ENCODE results near the gene HFM1. TPM values are rescaled to one million over a fixed set of nuclear protein-coding genes. Genes with fewer than 3 reads are reported as not detected.

The HFM1 gene
- total and polyA plus RNA-seq, 10 of the 15 experiments (the other 5 are each of a cell fraction or from before 2014, with no cell fraction given), result not detected

GRCh38 chr1:91281782-91282181 is 122.9 kb downstream of the HFM1 start:
- Histone ChIP-seq H4K20me1 (ENCODE audit: control insufficient read depth, insufficient read depth) (no peaks in the 10 kb centered on the region), H2AFZ (ENCODE audit: control insufficient read depth, low read depth, low read length) (no peak overlapping the region), H3K4me2 (ENCODE audit: control insufficient read depth, insufficient read depth) (no peak overlapping the region), H3K27me3 (replicated peaks in 1 of 2; ENCODE audit: control insufficient read depth in 2 of 2, insufficient read depth in 2 of 2, low read length in 1 of 2) (no peaks in the 10 kb centered on the region), H3K9me3 (replicated peaks; ENCODE audit: control insufficient read depth, insufficient read depth, low read length) (no peaks in the 10 kb centered on the region), H3K27ac (ENCODE audit: control insufficient read depth, insufficient read depth) (no peak overlapping the region), H3K9ac (ENCODE audit: control insufficient read depth, insufficient read depth, low read length) (no peak overlapping the region), H3K36me3 (ENCODE audit: control insufficient read depth in 2 of 2, insufficient read depth in 2 of 2, low read length in 1 of 2) (no peaks in the 10 kb centered on the region), H3K79me2 (ENCODE audit: control insufficient read depth, insufficient read depth, low read length) (no peaks in the 10 kb centered on the region), H3K4me3 (no peak overlapping the region), H3K4me1 (ENCODE audit: control insufficient read depth, insufficient read depth, low read length) (no peaks in the 10 kb centered on the region)
- no peak for DNase-seq (ENCODE audit: low read depth, low spot score)
- ATAC-seq, result no peak
- 45% methylated on average over 6 of the region's 6 CpGs for WGBS (ENCODE audit: insufficient coverage, insufficient replicate concordance, low lambda C conversion rate, missing lambda C conversion rate)
- no peak for FAIRE-seq
- intact Hi-C loops (cut with micrococcal nuclease; ENCODE audit: unreplicated experiment), result loop anchor here (1.0 to 2.0 kb wide), 3 partner anchors 121 to 646 kb away; partner anchors contain the start of gene CDC7
- in situ Hi-C loops (cut with MboI), result loop anchor here (5.0 kb wide), 1 partner anchor 646 kb away; no protein-coding TSS in a partner anchor
- ChIA-PET POLR2A (no interaction called here), SMC1A (ENCODE audit: uncharacterized antibody, unreplicated experiment) (interaction anchor here (2.5 kb wide), 1 partner anchor 650 kb away, joined by 7 read pairs; no protein-coding TSS in a partner anchor), CTCF (interaction anchor here (3.1 to 4.5 kb wide), 2 partner anchors 116 to 648 kb away, joined by 25 to 65 read pairs; no protein-coding TSS in a partner anchor), RAD21 (ENCODE audit: unreplicated experiment) (interaction anchor here (1.8 kb wide), 1 partner anchor 115 kb away, joined by 7 read pairs; no protein-coding TSS in a partner anchor)
- no peak for TF ChIP-seq TBL1XR1 (IDR thresholded peaks at IDR 0.05; ENCODE audit: low read depth, low read length)
- TF ChIP-seq FOXM1 (IDR thresholded peaks at IDR 0.05; ENCODE audit: low read depth, low read length), result no peak
- TF ChIP-seq JUNB (IDR thresholded peaks at IDR 0.05), result no peak
- TF ChIP-seq IKZF2 (IDR thresholded peaks at IDR 0.05), result no peak
- no peak for TF ChIP-seq ZNF274 (IDR thresholded peaks at IDR 0.05; ENCODE audit: insufficient read depth, insufficient read length)
- no peak for TF ChIP-seq YY1 (IDR thresholded peaks at IDR 0.05; ENCODE audit: low read depth, low read length)
- no peak for TF ChIP-seq ZNF207 (IDR thresholded peaks at IDR 0.05; ENCODE audit: borderline replicate concordance)
- no peak for TF ChIP-seq ZBTB40 (IDR thresholded peaks at IDR 0.05; ENCODE audit: borderline replicate concordance)
- TF ChIP-seq ZNF592 (IDR thresholded peaks at IDR 0.05), result no peak
- TF ChIP-seq ZNF24 (IDR thresholded peaks at IDR 0.05), result no peak
- TF ChIP-seq MEF2B (IDR thresholded peaks at IDR 0.05; ENCODE audit: partially characterized antibody, poor library complexity, severe bottlenecking), result no peak
- no TSS peak for BruUV-seq (replicated peaks)

Measured in GM12878 (cell line).